GM12875 (cell line): ENCODE results near the gene KIAA2012.
"Not testable (repeated sequence)": the region's sequence is repeated elsewhere in the genome, so short reads cannot be mapped to it uniquely, and the experiment has no call there.

Source experiments
- H3K4me3 ChIP-seq: one replicate; pipeline ENCODE4 v1.5.1; 2011; ENCODE audit warnings: low read depth, low read length, control low read depth
- TF ChIP-seq, protein P1 (sequence below): IDR thresholded peaks from 2 replicates; pipeline ENCODE4 v1.5.1; 2011; ENCODE audit warnings: low read depth, mild to moderate bottlenecking, control low read depth, inconsistent platforms, low read length, moderate library complexity, borderline replicate concordance; ENCODE audit not compliant: insufficient read depth

Gene KIAA2012

DNA sequence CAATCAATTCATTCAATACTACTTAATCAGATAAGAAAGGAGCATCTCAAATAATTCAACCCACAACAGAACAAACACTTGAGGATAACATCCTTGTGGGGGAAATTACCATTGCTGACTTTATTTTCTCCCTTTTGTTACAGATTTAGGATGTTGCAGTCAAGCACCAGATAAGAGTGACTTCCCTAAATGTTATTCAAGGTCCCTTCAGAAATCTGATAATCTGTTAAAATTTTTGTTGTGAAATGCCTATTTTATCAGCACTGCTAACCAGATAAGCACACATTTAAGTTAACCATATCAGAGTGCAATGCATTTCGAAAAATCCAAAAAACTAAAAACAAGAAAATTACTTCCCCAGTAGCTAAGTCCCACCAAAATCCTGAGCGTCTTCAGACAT, 131.8 kb downstream of the KIAA2012 start:
- TF ChIP-seq, protein P1, sequence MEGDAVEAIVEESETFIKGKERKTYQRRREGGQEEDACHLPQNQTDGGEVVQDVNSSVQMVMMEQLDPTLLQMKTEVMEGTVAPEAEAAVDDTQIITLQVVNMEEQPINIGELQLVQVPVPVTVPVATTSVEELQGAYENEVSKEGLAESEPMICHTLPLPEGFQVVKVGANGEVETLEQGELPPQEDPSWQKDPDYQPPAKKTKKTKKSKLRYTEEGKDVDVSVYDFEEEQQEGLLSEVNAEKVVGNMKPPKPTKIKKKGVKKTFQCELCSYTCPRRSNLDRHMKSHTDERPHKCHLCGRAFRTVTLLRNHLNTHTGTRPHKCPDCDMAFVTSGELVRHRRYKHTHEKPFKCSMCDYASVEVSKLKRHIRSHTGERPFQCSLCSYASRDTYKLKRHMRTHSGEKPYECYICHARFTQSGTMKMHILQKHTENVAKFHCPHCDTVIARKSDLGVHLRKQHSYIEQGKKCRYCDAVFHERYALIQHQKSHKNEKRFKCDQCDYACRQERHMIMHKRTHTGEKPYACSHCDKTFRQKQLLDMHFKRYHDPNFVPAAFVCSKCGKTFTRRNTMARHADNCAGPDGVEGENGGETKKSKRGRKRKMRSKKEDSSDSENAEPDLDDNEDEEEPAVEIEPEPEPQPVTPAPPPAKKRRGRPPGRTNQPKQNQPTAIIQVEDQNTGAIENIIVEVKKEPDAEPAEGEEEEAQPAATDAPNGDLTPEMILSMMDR, result no peak
- no peak overlapping the region for H3K4me3 ChIP-seq

DNA sequence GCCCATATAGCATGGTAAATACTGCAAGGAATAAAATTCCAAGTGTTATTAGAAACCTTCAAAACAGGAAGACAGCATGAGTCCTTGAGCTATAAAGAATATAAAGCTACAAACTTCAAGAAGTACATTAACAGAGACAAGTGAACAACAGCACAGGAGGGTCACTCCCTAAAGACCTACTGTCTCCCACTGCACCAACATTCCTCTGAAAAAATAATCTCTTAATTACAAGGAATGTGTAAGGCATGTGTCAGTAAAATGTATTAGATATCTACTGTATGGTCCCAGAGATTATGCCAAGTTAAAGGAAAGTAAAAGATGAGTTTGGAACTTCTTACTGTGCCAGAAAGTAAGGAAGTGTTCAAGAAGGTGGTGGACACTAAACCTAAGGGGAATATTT, 135.5 kb downstream of the KIAA2012 start:
- TF ChIP-seq, protein P1, result no peak
- H3K4me3 ChIP-seq, result no peak overlapping the region

DNA sequence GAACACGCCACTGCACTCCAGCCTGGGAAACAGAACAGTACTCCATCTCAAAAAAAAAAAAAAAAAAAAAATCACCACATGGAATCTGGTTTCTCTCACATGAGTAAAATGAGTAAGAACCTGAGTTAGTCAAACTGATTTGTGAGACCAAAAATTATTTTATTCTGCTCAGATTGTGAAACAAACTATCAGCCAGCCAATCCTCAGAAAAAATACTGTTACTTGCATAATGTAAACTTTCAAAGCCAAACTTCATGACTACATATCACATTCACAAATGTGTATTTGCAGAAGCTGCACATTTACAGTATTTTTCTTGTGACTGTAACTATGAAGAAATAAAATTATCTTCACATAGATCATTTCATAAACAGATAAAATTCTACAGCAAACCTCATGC, 142.1 kb downstream of the KIAA2012 start:
- TF ChIP-seq, protein P1, result no peak
- H3K4me3 ChIP-seq, result no peak overlapping the region

DNA sequence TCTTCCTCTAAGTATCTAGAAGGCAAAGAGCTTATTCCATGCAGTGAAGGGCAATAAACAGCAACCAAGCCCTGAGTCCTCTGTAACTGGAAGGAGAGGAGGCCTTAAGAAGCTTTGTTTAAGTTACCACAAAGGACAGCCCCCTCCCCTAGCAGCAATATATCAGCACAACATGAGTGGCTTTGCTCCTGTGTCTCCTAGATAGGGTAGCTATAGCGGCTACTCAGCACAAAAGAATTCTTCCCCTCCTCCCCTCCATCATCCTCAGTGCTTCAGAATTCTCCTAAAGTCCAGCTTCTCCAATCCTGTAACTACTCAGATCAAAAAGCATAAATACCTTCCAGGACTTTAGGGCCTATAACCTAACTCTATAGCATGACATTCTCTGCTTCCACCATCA, 148.8 kb downstream of the KIAA2012 start:
- H3K4me3 ChIP-seq, result no peak overlapping the region
- TF ChIP-seq, protein P1, result no peak

DNA sequence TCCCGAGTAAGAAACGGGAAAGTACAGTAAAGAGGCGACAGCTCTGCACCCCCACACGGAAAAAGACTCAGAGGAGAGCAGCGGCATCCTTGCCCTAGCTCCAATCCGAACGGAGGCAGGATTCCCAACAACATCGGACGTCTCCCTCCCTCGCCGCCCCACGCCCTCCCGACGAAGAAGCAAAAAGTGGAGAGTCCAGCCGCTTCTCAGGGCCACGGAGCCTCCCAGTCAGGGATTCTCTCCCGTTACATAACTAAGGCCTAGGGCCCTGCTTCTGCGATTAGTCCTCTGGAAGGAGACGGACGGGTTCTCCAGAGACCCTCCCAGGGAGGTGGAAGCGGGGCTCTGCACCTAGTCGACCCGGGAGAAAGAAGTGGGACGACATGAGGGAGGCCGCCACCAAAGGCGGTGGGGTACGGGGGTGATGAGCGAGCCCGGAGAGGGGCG, 164.8 kb downstream of the KIAA2012 start:
- peak overlapping the region; percentile 74 for H3K4me3 ChIP-seq
- TF ChIP-seq, protein P1, result no peak

DNA sequence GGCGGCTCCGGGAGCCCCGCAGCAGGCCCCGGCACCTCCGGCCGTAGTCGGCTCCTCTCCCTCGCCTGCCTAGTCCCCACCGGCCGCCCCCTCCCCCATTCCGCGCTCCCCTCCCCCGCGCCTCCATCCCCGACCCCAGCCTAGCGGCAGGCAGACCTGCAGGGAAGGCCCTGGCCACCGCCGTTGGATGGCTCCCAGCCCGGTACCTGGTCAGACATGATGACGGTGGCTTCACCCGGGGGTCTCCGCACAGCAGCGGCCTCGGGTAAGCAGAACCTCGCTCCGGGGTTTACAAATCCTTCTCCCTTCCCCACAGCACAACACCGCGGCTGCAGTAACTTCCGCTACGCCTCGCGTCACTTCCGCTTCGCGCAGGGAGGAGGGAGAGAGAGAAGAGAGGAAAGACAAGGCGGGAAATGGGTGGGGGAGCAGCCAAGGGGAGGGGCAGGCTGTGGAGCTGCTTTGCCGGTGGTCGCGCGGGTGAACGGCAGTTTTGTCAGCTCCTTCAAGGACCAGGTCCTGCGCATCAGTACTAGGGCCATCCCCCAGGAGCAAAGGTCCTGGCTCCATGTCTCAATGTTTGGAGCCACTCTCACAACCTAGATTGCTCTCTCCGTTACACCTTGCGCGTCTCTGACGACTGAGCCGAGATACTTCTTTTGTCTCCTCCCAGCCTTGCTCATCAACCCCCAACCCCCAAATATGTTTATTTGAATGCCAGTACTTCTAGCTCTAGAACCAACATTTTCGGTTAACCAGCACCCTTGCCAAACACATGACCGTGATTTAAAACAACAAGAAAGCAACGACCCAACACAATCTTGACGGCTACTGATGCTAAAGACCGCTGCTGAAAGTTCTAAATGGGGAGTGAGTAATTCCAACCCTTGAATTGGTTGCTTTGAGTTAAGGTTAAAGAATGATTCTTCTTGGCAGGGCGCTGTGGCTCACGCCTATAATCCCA, 165.5 kb downstream of the KIAA2012 start, which contains the start of gene SUMO1:
Gene SUMO1 (minus strand): TSS at position 364 of the 964 bp plus-strand sequence. CDS start 146 bp downstream, at position 218.
- peak within 1 kb of the TSS; percentile 74 for H3K4me3 ChIP-seq
- TF ChIP-seq, protein P1, result no peak

DNA sequence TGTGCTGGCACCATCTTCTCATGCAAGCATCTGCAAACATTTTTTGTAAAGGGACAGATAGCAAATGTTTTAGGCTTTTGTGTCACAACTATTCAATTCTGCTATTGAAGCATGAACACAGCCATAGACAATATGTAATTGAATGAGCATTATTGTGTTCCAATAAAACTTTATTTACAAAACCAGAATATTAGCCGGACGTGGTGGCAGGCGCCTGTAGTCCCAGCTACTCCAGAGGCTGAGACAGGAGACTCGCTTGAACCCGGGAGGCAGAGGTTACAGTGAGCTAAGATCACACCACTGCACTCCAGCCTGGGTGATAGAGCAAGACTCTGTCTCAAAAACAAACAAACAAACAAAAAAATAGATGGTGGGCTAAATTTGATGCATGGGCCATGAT, 174.7 kb downstream of the KIAA2012 start:
- not testable (repeated sequence) for H3K4me3 ChIP-seq
